GM21526 (cell line): ENCODE measurements around the gene NTMT2.
"Not testable (repeated sequence)": the region's sequence is repeated elsewhere in the genome, so short reads cannot be mapped to it uniquely, and the experiment has no call there.

ENCODE experiments used
- ATAC-seq: cut with Tn5 transposase; IDR thresholded peaks from one replicate; pipeline ENCODE4 v1.9.1; 2021; ENCODE audit warnings: moderate library complexity; ENCODE audit not compliant: unreplicated experiment, low FRiP score

Gene NTMT2

DNA sequence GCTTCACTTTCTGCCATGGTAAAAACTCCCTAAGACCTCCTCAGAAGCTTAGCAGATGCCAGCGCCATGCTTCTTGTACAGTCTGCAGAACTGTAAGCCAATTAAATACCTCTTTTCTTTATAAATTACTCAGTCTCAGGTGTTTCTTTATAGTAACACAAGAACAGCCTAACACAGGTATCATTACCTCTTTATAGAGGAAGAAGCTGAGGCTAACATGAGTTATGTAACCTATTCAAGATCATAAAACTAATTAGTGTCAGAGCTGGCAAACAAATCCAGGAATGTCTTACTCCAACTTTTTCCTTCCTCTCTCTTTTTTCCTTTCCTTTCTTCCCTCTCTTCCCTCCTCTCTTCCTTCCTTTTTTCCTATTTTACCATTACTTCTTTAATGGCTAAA, 9.3 kb downstream of the NTMT2 start:
- no peak for ATAC-seq

DNA sequence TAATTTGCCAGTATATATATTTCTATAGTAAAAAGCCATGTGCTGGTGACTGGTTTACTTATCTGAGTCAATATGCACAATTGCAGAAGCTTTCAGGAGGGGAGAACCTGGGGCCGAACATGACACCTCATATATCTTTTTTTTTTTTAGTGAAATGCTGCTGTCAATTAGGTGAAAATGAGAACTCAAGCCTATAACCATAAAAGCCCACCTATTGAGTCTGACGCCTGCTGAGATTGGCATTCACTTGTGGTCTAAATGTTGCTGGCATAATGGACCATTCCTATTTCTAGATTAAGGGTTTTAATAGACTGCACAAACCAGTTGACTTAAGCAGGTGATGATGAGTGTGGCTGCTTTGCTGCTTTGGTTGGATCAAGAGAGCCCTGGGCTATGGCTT, 10.8 kb downstream of the NTMT2 start:
- no peak for ATAC-seq

DNA sequence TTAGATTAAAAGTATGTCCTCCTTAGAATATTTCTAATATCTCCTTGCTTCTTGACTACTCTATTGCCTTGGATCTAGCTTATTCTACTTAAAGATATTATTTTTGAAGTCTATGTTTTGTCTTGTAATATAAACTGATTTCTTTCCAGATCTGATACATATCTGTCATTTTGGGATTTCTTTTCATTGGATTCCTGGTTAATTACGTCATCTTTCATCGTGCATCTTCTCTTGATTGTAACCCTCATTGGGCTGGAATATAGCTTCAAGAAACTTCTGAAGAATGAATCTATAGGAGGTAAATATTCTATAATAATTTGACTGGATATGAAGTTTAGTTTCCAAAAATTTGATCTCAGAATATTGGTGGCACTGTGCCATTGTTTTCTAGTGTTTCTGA, 12.1 kb downstream of the NTMT2 start:
- no peak for ATAC-seq

DNA sequence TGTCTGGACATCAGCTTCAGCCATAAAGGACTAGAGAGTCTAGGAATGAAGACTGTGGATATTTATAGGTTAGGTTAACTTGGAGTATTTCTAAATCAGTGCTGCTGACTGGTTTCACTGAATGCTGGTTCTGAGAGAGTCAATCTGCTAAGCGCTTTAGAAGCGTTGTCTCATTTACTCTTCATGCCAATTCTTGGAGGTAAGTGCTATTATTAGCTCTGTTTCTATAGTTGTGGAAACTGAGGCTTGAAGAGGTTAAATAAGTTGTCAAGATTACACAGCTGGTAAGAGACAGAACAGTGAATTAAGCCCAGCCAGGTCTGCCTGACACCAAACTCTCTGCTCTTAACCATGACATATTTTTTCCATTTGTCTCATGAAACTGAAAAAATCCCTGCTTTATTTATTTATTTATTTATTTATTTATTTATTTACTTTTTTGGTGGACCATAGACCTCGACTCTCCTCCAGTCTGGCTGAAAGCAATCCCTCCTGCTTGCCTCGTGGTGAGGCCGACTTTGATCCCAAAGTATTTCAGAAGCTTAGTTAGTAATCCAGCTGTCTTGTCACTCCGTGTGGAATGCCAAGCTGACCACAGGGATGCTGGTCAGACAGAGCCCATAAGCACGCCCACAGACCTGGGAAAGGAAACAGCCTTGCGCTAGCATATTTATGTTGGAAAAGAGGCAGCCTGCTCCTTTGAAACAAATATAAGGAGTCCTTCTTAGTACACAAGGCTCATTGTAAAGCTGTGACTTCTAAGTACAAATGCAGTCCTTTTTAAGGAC, 16.9 kb downstream of the NTMT2 start:
- ATAC-seq: no peak

DNA sequence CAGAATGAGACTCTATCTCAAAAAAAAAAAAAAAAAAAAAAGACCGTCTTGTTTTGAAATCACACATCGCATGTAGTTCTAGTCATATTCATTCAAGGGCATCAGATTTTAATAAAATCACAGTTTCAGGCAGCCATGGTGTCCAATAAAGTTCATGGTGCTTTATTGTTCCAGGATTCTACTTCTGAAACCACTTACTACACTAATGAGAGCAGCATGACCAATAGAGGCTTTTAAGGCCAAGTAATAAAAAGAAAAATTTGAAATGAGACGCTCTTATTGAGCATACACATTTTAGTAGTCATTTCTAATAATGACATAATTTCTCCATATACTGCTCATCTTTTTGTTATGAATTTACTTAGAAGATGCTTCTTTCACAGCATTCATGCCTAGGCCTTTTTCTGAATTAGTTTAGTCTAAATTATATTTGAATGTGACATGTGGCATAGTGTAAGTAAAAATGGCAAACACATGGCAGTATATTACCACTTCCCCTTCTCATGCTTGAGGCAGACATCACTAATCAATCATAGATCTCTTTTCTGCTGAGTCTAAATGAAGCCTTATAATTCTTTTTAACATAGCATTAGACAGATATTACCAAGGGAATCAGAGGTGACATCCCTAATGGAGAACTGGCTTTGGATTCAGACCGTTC, 18.5 kb downstream of the NTMT2 start:
- ATAC-seq: no peak

DNA sequence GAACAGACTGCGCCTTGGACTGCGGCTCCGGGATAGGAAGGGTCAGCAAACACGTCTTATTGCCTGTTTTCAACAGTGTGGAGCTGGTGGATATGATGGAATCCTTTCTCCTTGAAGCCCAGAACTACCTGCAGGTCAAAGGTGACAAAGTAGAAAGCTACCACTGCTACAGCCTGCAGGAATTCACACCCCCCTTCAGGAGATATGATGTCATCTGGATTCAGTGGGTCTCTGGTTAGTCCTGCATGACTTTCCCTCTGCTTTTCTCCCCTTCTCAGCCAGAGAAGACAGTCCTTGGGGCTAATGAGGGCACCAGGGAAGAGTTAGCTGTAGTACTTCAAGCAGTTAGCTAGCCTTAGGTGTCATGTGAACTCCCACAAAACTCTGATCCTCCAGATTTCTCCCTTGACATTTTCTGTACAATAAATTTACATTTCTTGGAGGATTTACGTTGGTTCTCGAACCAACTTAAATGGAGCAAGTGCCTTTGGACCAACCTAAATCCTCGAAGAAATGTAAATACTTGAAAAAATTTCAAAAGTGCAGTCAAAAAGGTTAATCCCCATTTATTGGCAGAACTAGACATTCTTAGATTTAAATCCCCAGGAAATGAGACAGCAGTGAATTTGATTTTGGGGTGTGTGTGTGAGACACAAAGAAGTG, 20.9 kb downstream of the NTMT2 start:
- ATAC-seq: no peak

DNA sequence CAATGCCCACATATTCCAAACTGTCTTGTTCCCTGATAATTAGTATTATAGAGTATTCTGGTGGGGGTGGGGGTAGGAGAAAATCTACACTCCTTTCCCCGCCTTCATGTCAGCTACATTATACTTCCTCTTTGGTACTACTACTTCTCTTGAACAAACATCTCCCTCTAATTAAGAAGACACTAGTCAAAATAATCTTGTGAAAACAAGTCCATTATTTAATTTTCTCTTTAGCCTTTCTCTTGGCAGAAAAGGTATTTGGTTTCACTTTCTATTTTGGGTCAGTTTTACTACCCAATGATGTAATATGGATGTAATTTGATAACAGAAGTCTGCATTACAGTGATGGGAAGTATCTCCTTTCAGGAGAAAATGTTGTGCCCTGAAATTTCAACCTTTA, 22.5 kb downstream of the NTMT2 start:
- ATAC-seq: no peak

DNA sequence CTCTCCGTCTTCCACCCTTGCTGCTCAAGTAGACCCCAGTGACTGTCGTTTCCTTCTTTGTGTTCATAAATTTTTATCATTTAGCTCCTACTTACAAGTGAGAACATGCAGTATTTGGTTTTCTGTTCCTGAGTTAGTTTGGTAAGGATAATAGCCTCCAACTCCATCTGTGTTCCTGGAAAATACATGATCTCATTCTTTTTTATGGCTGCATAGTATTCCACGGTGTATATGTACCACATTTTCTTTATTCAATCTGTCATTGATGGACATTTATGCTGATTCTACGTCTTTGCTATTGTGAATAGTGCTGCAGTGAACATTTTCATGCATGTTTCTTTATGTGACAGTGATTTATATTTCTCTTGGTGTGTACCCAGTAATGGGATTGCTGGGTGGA, 24.8 kb downstream of the NTMT2 start:
- ATAC-seq: not testable (repeated sequence)

DNA sequence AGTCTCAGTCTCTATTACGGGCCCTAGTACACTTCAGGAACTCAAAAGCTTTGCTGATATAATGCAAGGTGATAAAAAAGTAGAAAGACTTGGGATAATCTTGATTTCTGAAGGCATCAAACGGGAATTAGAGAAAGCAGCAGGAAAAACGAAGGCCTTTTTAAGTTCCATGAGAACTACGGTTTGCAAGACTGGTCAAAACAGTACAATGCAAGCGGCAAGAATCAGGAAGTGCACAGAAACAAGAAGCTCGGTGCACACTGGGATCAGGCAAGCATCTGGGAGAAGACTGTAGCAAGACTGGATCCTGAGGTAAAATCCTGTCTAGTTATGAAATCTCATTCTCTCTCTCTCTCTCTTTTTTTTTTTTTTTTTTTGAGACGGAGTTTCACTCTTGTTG, 28.6 kb downstream of the NTMT2 start:
- no peak for ATAC-seq

DNA sequence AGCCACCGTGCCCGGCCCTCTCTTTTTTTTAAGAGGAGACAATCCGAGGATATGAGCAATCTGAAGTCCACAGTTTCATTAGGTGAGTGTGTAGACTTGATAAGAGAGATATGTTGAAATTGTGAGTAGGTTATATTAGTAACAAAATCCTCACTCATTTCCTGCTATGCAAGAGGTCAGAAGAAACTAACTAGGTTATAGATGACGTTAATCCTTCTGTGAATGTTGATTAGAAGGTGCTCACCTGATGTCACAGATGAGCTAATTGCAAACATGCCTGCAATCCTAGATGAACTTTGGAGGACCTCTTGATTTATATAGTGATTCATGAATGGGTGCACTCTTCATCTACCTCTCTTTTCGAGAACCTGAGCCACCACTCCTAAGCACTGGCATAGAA, 29.3 kb downstream of the NTMT2 start:
- no peak for ATAC-seq

DNA sequence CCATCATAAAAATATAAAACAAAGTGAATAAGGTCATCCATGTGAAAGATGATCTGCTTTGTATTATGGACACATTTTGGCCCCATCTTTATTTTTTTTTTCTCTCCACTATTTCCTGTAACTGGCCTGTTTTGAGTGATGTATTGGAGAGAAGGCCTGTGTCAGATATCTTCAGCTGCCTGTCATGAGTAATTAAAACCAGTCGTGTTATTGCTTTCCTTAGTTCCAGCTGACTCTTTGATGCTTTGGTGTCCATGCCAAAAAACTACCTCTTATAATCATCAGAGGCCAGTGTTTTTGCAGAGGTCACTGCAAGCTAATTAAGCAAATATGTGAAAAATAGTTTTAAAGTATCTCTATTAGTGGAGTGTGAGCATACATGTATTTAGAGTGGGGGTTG, 29.7 kb downstream of the NTMT2 start:
- no peak for ATAC-seq

DNA sequence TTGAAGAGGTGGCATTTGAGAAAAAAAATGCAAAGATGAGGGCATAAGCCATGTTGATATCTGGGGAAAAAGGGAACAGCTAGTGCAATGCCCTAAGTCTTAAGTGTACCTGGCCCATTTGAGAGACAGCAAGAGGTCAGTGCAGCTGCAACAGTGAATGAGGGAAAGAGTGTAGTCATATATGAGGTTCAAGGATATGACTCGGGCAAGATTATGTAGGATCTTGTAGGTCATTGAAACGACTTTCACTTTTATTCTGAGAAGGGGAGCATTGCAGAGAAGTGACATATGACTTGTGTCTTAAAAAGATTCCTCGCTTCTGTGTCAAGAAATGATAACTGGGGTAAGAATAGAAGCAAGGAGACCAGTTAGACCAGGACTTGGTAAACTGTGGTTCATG, 31.0 kb downstream of the NTMT2 start:
- no peak for ATAC-seq

DNA sequence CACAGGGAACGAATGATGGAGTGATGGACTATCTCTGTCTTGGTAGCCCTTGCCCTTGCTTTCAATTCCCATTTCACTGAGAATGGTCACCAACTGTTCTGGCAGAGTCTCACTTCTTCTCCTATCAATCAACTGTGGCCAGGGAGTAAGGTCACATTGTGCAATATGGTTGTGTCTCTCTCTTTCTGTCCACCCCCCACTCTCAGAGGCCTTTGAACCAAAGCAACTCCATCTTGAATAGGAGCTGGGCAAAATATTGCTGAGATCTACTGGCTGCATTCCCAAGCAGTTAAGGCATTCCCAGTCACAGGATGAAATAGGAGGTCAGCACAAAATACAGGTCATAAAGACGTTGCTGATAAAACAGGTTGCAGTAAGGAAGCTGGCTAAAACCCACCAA, 36.7 kb downstream of the NTMT2 start:
- ATAC-seq: no peak

DNA sequence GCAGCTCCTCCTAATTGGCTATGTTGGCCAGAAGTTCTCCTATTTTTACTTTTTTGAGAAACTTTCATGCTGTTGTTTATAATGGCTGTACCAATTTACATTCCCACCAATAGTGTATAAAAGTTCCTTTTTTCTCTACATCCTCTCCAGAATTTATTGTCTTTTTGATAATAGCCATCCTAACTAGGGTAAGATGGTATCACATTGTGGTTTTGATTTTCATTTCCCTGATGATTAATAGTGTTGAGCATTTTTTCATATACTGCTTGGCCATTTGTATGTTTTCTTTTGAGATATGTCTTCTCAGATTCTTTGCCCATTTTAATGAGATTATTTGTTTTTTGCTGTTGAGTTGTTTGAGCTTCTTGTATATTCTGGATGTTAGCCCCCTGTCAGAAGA, 46.8 kb downstream of the NTMT2 start:
- no peak for ATAC-seq

DNA sequence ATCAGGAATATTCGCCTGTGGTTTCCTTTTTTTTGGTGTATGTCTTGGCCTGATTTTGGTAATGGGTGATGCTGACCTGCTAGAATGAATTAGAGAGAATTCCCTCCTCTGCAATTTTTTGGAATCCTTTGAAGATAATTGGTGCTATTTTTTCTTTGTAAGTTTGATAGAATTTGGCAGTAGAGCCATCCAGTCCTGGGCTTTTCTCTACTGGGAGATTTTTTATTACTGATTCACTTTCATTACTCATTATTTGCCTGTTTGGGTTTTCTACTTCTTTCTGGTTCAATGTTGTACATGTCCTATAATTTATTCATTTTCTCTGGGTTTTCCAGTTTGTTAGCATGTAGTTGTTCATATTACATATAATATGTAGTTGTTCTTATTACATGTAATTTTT, 48.7 kb downstream of the NTMT2 start:
- no peak for ATAC-seq

DNA sequence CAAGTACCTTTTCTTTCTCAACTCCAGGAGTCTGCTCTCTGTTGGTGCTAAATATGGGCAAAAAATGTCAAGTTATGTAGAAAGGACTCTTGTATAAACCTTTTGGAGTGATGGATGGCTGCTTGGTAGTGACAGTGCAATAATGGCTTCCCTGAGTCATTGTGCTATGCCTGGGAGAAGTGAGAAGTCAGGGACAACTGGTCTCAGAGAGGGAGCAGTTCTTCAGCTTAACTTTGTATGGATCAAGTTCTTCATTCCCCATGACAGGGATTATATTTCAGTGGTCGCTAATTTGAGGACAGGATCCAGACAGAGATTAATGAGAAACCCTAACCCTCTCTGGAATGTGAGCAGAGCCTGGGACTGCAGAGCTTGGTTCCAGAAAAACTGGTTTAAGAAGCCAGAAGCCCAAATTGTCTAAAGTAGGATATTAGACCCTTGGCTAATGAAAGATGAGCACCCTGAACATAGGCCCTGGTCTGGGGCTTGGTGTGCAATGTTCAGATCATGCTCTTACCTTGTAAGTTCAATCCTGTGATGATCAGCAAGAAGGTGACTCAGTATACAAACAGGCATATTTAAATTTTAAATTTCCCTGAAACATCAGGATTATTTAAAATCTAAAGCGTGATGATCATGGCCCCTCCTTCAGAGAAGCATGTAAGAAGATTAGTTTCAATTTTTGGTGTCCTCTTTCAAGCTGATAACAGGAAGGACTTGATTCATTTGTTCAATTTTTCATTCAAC, 50.9 kb downstream of the NTMT2 start:
- ATAC-seq: no peak

DNA sequence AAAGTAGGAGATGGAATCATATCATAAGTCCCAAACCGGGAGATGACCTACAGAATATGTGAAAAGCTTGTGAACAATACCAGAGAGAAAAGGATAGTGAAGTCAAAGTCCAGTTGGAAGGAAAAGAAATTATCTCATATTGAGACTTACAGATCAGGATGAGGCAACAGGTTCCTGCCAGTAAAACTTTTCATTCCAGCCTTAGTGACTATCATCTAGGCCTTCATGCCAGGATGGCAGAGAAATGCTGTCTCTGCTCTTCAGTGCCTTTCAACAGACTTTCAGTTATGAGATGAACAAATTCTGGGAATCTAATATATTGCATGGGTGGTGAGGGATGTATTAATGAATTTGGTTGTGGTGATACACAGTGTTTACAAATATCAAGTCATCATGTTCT, 52.3 kb downstream of the NTMT2 start:
- ATAC-seq: no peak

DNA sequence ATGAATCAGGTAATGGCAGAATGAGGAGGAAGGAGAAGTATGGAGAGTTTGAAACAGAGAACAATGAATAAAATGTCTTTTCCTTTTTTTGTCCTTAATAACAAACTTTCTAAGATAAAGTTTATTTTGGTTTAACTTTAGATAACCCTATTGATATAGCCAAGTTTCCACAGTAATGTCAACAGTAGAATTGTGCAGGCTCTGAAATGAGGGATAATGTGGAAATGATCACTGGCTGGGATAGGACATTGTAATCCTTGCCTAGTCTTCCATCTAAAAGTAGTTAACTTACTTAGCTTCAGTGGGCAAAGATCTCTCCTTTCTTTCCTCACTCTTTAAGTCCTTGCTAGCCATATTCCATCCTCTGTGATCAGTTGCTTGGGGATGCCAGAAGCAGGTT, 52.8 kb downstream of the NTMT2 start:
- no peak for ATAC-seq

DNA sequence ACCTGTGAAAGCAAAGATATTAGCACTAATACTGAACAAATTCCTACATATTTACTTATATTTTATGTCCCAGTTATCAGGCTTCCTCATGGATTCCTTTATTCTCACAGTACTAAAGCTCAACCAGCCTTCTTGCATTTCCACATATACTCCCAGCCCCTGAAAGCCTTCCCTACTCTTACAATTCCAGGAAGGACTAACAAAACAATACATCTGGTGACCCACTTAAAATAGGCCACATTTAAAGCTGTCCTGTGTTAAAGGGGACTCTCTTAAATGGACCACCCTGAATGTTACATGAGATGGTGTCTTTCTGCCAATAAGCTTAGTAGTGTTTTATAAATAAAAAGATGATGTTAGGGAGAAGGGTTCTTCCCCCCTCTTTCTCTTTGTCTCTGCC, 54.4 kb downstream of the NTMT2 start:
- no peak for ATAC-seq

DNA sequence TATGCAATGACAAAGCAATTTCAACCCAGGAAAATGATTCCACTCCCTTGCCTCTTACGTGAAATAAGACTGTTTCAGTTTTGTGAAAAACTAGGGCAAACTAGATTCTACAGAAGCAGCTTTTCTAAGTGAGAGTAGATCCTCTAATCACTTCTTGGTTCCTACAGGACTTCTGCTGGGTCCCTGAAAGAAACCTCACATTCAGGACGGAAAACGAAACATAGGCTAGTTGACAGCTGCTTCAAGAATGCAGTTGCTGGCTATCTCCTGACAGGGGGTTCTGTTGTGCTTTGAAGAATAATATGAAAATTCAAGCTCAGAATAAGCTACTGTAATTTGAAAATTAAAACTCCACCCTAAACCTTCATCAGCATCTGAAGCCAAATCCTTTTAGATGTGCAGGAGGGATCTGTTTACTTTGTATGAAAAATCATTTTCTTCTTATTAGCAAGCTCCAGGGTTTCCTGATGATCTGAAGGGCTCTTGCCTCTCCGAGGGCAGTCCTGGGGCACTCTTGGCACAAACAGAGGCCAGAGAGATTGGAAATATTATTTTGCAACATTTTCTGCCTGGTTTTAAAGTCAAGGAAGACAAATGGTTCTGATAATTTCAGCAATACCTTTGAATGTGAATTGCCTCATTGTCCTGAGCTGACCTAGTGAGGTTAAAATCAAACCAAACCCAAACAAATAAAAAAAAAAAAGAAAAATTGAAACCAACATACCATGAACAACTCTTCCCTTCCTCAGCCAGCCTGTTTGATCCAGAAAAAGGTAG, 55.0 kb downstream of the NTMT2 start:
- ATAC-seq: no peak
